ENCODE results near the gene RTN4R.

The RTN4R gene

DNA sequence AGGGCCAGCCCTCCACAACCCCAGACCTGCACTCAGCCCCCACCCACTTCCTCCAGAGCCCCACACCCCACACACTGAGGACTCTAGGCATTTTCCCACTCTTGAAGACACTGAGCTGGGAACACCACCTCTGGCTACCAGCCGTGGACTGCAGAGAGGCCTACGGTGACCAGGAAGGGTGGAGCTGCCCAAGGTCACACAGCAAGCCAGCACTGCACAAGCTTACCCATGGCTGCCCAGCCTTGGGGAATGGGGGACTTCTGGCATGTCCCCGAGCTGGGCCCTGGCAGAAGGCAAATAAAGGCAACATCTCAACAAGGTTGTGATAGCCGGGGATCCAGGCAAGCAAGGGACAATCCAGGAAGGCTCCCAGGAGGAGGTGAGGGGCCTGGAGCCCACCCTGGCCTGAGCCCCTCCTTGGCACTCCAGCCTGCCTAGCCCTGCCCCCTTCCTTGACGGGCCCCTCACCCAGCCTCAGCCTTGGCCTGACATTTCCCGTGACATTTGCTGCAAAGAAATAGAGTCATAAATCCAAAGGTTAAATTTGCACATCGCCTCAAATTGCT is 5.5 kb downstream of the RTN4R start:
- POLR2A ChIA-PET = interaction anchor here (0.8 kb wide), 1 partner anchor 57 kb away, joined by 3 read pairs; the partner anchor contains the start of gene DGCR6L
- no peak overlapping the region for H3K4me3 ChIP-seq (ENCODE audit: low read depth, low read length)
- no peak overlapping the region for H3K27ac ChIP-seq (ENCODE audit: extremely low read depth, low read depth, low read length)
- TF ChIP-seq ZNF664 (tag by site-specific recombination; IDR thresholded peaks at IDR 0.05) = no peak
- TF ChIP-seq ZNF530 (tag by site-specific recombination; IDR thresholded peaks at IDR 0.05; ENCODE audit: low read depth) = no peak
- TF ChIP-seq ZNF335 (tag by site-specific recombination; conservative IDR thresholded peaks at IDR 0.05) = no peak
- TF ChIP-seq KLF8 (tag by site-specific recombination; IDR thresholded peaks at IDR 0.05) = no peak
- H3K9me3 ChIP-seq (ENCODE audit: control insufficient read depth, insufficient read depth, low read depth, low read length) = no peaks in the 10 kb centered on the region
- no peaks in the 10 kb centered on the region for H3K4me1 ChIP-seq (ENCODE audit: control insufficient read depth, insufficient read depth, low read length)
- no peaks in the 10 kb centered on the region for H3K36me3 ChIP-seq (ENCODE audit: control insufficient read depth in 2 of 2, insufficient read depth in 1 of 2, low read length in 2 of 2)
- CTCF ChIA-PET = interaction anchor here (0.5 to 1.0 kb wide), 2 partner anchors 106 to 482 kb away, joined by 3 read pairs; no protein-coding TSS in a partner anchor

DNA sequence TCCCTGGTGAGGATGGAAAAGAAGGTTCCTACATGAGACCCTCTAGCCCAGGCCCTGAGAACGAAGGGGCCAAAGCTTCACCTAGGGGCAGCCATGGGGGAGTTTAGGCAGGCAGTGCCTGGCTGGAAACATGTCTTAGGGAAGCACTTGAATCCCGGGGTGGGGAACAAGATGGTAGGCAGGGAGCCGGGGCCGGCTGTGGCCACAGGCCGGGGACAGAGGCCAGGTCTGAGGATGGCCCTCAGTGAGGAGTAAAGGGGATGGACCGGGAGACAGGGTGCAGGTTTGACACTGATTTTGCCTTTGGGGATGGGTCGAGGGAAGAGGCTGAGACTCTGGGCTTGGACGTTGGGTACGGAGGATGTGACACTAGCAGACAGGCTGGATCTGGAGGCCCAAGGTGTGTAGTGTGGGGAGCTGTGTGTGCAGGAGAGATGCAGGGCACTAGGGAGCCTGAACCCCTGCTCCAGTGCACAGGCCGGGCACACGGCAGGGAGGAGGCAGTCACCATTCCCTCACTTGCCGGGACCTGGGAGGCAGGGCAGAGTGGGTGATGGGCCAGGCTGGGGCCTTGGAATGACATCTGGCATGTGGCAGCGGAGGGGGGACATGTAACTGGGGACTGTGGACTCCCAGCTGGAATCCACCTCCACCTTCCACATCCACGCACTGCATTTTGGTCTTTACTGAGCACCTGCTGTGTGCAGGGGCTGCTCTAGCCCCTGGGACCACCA is 6.1 kb downstream of the RTN4R start:
- Histone ChIP-seq H3K9me3 (ENCODE audit: control insufficient read depth, insufficient read depth, low read depth, low read length) (no peaks in the 10 kb centered on the region), H3K4me3 (ENCODE audit: low read depth, low read length) (no peak overlapping the region), H3K27ac (ENCODE audit: extremely low read depth, low read depth, low read length) (no peak overlapping the region), H3K4me1 (ENCODE audit: control insufficient read depth, insufficient read depth, low read length) (no peaks in the 10 kb centered on the region), H3K36me3 (ENCODE audit: control insufficient read depth in 2 of 2, insufficient read depth in 1 of 2, low read length in 2 of 2) (no peaks in the 10 kb centered on the region)
- TF ChIP-seq, protein P1, sequence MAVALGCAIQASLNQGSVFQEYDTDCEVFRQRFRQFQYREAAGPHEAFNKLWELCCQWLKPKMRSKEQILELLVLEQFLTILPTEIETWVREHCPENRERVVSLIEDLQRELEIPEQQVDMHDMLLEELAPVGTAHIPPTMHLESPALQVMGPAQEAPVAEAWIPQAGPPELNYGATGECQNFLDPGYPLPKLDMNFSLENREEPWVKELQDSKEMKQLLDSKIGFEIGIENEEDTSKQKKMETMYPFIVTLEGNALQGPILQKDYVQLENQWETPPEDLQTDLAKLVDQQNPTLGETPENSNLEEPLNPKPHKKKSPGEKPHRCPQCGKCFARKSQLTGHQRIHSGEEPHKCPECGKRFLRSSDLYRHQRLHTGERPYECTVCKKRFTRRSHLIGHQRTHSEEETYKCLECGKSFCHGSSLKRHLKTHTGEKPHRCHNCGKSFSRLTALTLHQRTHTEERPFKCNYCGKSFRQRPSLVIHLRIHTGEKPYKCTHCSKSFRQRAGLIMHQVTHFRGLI (tag by site-specific recombination; IDR thresholded peaks at IDR 0.05) = no peak
- TF ChIP-seq, protein P2, sequence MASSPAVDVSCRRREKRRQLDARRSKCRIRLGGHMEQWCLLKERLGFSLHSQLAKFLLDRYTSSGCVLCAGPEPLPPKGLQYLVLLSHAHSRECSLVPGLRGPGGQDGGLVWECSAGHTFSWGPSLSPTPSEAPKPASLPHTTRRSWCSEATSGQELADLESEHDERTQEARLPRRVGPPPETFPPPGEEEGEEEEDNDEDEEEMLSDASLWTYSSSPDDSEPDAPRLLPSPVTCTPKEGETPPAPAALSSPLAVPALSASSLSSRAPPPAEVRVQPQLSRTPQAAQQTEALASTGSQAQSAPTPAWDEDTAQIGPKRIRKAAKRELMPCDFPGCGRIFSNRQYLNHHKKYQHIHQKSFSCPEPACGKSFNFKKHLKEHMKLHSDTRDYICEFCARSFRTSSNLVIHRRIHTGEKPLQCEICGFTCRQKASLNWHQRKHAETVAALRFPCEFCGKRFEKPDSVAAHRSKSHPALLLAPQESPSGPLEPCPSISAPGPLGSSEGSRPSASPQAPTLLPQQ (tag by site-specific recombination; IDR thresholded peaks at IDR 0.05) = no peak
- TF ChIP-seq TRIM28 (IDR thresholded peaks at IDR 0.05; ENCODE audit: borderline replicate concordance, low read length) (no peak), ZNF138 (tag by site-specific recombination; IDR thresholded peaks at IDR 0.05; ENCODE audit: borderline replicate concordance) (no peak), HOXC10 (CRISPR knock-in tag; IDR thresholded peaks at IDR 0.05) (no peak), ZNF561 (tag by site-specific recombination; IDR thresholded peaks at IDR 0.05; ENCODE audit: borderline replicate concordance) (no peak), ZNF626 (tag by site-specific recombination; IDR thresholded peaks at IDR 0.05) (no peak), SCRT1 (tag by site-specific recombination; IDR thresholded peaks at IDR 0.05; ENCODE audit: borderline replicate concordance) (no peak)
- TF ChIP-seq, protein P3, sequence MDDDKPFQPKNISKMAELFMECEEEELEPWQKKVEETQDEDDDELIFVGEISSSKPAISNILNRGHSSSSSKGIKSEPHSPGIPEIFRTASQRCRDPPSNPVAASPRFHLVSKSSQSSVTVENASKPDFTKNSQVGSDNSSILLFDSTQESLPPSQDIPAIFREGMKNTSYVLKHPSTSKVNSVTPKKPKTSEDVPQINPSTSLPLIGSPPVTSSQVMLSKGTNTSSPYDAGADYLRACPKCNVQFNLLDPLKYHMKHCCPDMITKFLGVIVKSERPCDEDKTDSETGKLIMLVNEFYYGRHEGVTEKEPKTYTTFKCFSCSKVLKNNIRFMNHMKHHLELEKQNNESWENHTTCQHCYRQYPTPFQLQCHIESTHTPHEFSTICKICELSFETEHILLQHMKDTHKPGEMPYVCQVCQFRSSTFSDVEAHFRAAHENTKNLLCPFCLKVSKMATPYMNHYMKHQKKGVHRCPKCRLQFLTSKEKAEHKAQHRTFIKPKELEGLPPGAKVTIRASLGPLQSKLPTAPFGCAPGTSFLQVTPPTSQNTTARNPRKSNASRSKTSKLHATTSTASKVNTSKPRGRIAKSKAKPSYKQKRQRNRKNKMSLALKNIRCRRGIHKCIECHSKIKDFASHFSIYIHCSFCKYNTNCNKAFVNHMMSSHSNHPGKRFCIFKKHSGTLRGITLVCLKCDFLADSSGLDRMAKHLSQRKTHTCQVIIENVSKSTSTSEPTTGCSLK (tag by site-specific recombination; IDR thresholded peaks at IDR 0.05) = no peak
- POLR2A ChIA-PET = interaction anchor here (0.8 kb wide), 1 partner anchor 58 kb away, joined by 3 read pairs; the partner anchor contains the start of gene DGCR6L
- CTCF ChIA-PET = no interaction called here

DNA sequence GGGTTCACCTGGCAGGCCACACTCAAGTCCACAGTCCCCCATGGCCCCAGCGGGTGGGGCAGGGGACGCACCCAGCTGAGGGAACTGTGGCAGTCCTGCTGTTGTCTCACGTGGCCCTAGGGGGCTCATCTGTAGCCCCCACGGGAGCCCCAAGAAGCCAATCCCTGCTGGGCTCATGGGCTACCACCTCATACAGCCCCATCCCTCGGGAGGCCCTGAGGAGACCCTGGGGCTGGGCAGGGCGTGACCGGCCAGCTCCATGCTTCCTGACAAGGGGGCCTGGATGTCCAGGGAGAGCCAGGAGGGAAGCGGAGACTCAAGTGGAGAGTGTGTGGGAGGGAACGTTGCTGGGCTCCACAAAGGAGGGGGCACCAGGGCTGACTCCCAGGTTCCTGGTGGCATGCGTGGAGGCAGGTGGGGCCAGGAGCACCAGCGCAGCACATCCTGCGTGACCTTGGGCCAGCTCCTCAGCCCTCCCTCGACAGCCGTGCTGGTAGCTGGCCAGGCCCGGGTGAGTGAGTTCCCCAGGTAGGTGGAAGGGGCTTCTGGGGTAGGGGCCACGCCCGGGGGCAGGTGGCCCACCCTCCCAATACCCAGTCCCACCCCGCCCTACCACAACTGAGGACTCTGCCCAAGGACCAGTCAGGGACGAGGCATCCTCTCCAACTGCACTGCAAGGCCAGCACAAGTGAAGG is 7.9 kb downstream of the RTN4R start:
- Histone ChIP-seq H3K36me3 (ENCODE audit: control insufficient read depth in 2 of 2, insufficient read depth in 1 of 2, low read length in 2 of 2) (no peaks in the 10 kb centered on the region), H3K27ac (ENCODE audit: extremely low read depth, low read depth, low read length) (no peak overlapping the region), H3K4me1 (ENCODE audit: control insufficient read depth, insufficient read depth, low read length) (no peaks in the 10 kb centered on the region), H3K4me3 (ENCODE audit: low read depth, low read length) (no peak overlapping the region), H3K9me3 (ENCODE audit: control insufficient read depth, insufficient read depth, low read depth, low read length) (no peaks in the 10 kb centered on the region)
- ChIA-PET CTCF (interaction anchor here (0.6 to 1.1 kb wide), 3 partner anchors 26 to 64 kb away, joined by 3 to 4 read pairs (median 3); no protein-coding TSS in a partner anchor), POLR2A (no interaction called here)
- TF ChIP-seq ZNF777 (tag by site-specific recombination; IDR thresholded peaks at IDR 0.05; ENCODE audit: borderline replicate concordance) (no peak), ZIC2 (tag by site-specific recombination; IDR thresholded peaks at IDR 0.05) (peak; percentile 22; the same call in 1 of the 2 replicates)

All from HEK293 (cell line).